Activated CD8-positive, alpha-beta T cell treated with anti-CD3 and anti-CD28 coated beads for 36 hours (primary cell): ENCODE data around the gene MEGF10. TPM values are rescaled to one million over a fixed set of nuclear protein-coding genes. Genes with fewer than 3 reads are reported as not detected.

Source experiments
- ATAC-seq: fragments of 200-7000 bp; cut with Tn5 transposase; one replicate; pipeline ENCODE4 v1.10.0; 2021; ENCODE audit warnings: mild to moderate bottlenecking, moderate library complexity
- CTCF ChIA-PET: fragments of 350-600 bp; sonication (Branson Sonifier 250); formaldehyde crosslinking; loops from one replicate; lab custom pipeline; 2021; ENCODE audit warnings: antibody characterized with exemption; lab: Charles Lee
- POLR2A ChIA-PET: fragments of 350-600 bp; sonication (Branson Sonifier 250); formaldehyde crosslinking; loops from one replicate; lab custom pipeline; 2021; ENCODE audit warnings: antibody characterized with exemption; lab: Charles Lee
- DNase-seq: peaks from one replicate; pipeline ENCODE4 v3.0.0-alpha.2; 2020
- H3K27ac Mint-ChIP-seq: one replicate; pipeline ENCODE4 v1.8.0; 2021; ENCODE audit warnings: mild to moderate bottlenecking, mixed read lengths
- H3K27me3 Mint-ChIP-seq: one replicate; pipeline ENCODE4 v1.8.0; 2021; ENCODE audit warnings: mixed read lengths
- H3K36me3 Mint-ChIP-seq: one replicate; pipeline ENCODE4 v1.8.0; 2021; ENCODE audit warnings: low read depth, mixed read lengths
- H3K4me1 Mint-ChIP-seq: one replicate; pipeline ENCODE4 v1.8.0; 2021; ENCODE audit warnings: low read depth, mixed read lengths
- H3K4me3 Mint-ChIP-seq: one replicate; pipeline ENCODE4 v1.8.0; 2021; ENCODE audit warnings: mild to moderate bottlenecking, moderate library complexity, mixed read lengths
- H3K9me3 Mint-ChIP-seq: one replicate; pipeline ENCODE4 v1.8.0; 2021; ENCODE audit warnings: mixed read lengths
- CTCF ChIP-seq: fragments of 200-600 bp; IDR thresholded peaks from one replicate; pipeline ENCODE4 v1.8.0; 2022; ENCODE audit warnings: antibody characterized with exemption, mild to moderate bottlenecking
- intact Hi-C: fragments of 100-400 bp; cut with micrococcal nuclease; formaldehyde crosslinking; loops from one replicate; pipeline ENCODE4 v1.10.0; 2022
- total RNA-seq, 2 experiments: library from RNA; stranded (reverse); gene quantifications; one replicate each; pipeline ENCODE4 v1.2.3, GENCODE V29; 2021

Gene MEGF10
- total RNA-seq, 2 experiments from 2014 or later, result not detected

- CTCF ChIA-PET, result interaction anchor here (3.9 kb wide), 1 partner anchor 13 kb away, joined by 25 read pairs; no protein-coding TSS in a partner anchor
Observed at GRCh38 chr5:127505905-127506304, 215.3 kb downstream of the MEGF10 start.

GRCh38 chr5:127506616-127507015, 216.0 kb downstream of the MEGF10 start:
- peaks cover 7% of the 10 kb centered on the region for H3K27me3 Mint-ChIP-seq
- TF ChIP-seq CTCF, result no peak
- ATAC-seq (no peak), DNase-seq (no peak)
- no peaks in the 10 kb centered on the region for H3K9me3 Mint-ChIP-seq
- no peaks in the 10 kb centered on the region for H3K4me1 Mint-ChIP-seq
- no peak overlapping the region for H3K27ac Mint-ChIP-seq
- POLR2A ChIA-PET, result interaction anchor here (1.0 kb wide), 1 partner anchor 16 kb away, joined by 3 read pairs; no protein-coding TSS in a partner anchor
- no peaks in the 10 kb centered on the region for H3K36me3 Mint-ChIP-seq
- intact Hi-C loops, result no loop called here
- H3K4me3 Mint-ChIP-seq, result no peak overlapping the region
- CTCF ChIA-PET, result interaction anchor here (3.9 kb wide), 1 partner anchor 13 kb away, joined by 25 read pairs; no protein-coding TSS in a partner anchor

More at GRCh38 chr5:127505905-127506304, 215.3 kb downstream of the MEGF10 start:
- no peaks in the 10 kb centered on the region for H3K4me1 Mint-ChIP-seq
- H3K4me3 Mint-ChIP-seq, result no peak overlapping the region
- POLR2A ChIA-PET, result no interaction called here
- intact Hi-C loops, result no loop called here
- peaks cover 3% of the 10 kb centered on the region for H3K27me3 Mint-ChIP-seq
- no peak for ATAC-seq
- TF ChIP-seq CTCF, result no peak
- H3K27ac Mint-ChIP-seq, result no peak overlapping the region
- no peaks in the 10 kb centered on the region for H3K9me3 Mint-ChIP-seq
- no peak for DNase-seq
- no peaks in the 10 kb centered on the region for H3K36me3 Mint-ChIP-seq

- Mint-ChIP-seq H3K9me3 (no peaks in the 10 kb centered on the region), H3K36me3 (no peaks in the 10 kb centered on the region), H3K4me1 (no peaks in the 10 kb centered on the region), H3K27ac (no peak overlapping the region), H3K4me3 (no peak overlapping the region), H3K27me3 (peaks cover 9% of the 10 kb centered on the region)
- ChIA-PET CTCF (interaction anchor here (3.9 kb wide), 1 partner anchor 16 kb away, joined by 25 read pairs; no protein-coding TSS in a partner anchor), POLR2A (interaction anchor here (0.6 kb wide), 1 partner anchor 566 kb away, joined by 3 read pairs; no protein-coding TSS in a partner anchor)
- TF ChIP-seq CTCF, result no peak
- intact Hi-C loops, result no loop called here
- DNase-seq, result no peak
- ATAC-seq, result no peak
Observed at GRCh38 chr5:127508644-127509373, 218.2 kb downstream of the MEGF10 start.

Other genes with a start within 250 kb of the MEGF10 start
- 1 to 10 TPM; 9.5 TPM for gene C5orf63, start 217.3 kb upstream of the MEGF10 start, total RNA-seq
- 10 to 100 TPM; 38.0 to 38.1 TPM for gene PRRC1, start 226.8 kb downstream of the MEGF10 start, total RNA-seq